Neutrophil (primary cell): ENCODE data around the gene CCBE1.
"Not testable (repeated sequence)": the region's sequence is repeated elsewhere in the genome, so short reads cannot be mapped to it uniquely, and the experiment has no call there.

ENCODE experiments used
- H3K27ac ChIP-seq: fragments of 200-600 bp; sonication (generic); 2 replicates; pipeline ENCODE4 v1.5.1; 2016; ENCODE audit warnings: mild to moderate bottlenecking, moderate library complexity
- H3K27me3 ChIP-seq: fragments of 200-600 bp; sonication (generic); 2 replicates; pipeline ENCODE4 v1.6.0; 2016; ENCODE audit warnings: mild to moderate bottlenecking
- H3K36me3 ChIP-seq: fragments of 200-600 bp; sonication (generic); 2 replicates; pipeline ENCODE4 v1.5.1; 2017
- H3K4me1 ChIP-seq, 2 experiments: fragments of 200-600 bp in 1 of 2; sonication (generic) in 1 of 2; 1 replicate in 1 of 2; 2 replicates in 1 of 2; pipeline versions ENCODE4 v1.5.1 to v1.6.1; 2013 to 2016; ENCODE audit warnings: low read depth in 1 of 2, low read length in 1 of 2, mild to moderate bottlenecking in 1 of 2, moderate library complexity in 1 of 2; ENCODE audit not compliant: control insufficient read depth in 1 of 2, insufficient read depth in 1 of 2
- H3K4me3 ChIP-seq, 2 experiments: fragments of 200-600 bp in 1 of 2; sonication (generic) in 1 of 2; 1 replicate in 1 of 2; 2 replicates in 1 of 2; pipeline ENCODE4 v1.5.1; 2013 to 2016; ENCODE audit warnings: low read depth in 1 of 2, low read length in 1 of 2, mild to moderate bottlenecking in 1 of 2, moderate library complexity in 1 of 2
- H3K9me3 ChIP-seq: fragments of 200-600 bp; sonication (generic); 2 replicates; pipeline ENCODE4 v1.5.1; 2016
- TF ChIP-seq, protein P1 (sequence below): fragments of 200-600 bp; sonication (generic); IDR thresholded peaks from 2 replicates; pipeline ENCODE4 v1.5.1; 2016; ENCODE audit warnings: antibody characterized with exemption

The CCBE1 gene

GRCh38 chr18:59655676-59656075, 41.5 kb downstream of the CCBE1 start:
- Histone ChIP-seq H3K27ac (no peak overlapping the region), H3K4me3 (no peak overlapping the region), H3K27me3 (peaks cover 9% of the 10 kb centered on the region), H3K4me1 (no peaks in the 10 kb centered on the region), H3K36me3 (no peaks in the 10 kb centered on the region), H3K9me3 (no peaks in the 10 kb centered on the region)
- TF ChIP-seq, protein P1, sequence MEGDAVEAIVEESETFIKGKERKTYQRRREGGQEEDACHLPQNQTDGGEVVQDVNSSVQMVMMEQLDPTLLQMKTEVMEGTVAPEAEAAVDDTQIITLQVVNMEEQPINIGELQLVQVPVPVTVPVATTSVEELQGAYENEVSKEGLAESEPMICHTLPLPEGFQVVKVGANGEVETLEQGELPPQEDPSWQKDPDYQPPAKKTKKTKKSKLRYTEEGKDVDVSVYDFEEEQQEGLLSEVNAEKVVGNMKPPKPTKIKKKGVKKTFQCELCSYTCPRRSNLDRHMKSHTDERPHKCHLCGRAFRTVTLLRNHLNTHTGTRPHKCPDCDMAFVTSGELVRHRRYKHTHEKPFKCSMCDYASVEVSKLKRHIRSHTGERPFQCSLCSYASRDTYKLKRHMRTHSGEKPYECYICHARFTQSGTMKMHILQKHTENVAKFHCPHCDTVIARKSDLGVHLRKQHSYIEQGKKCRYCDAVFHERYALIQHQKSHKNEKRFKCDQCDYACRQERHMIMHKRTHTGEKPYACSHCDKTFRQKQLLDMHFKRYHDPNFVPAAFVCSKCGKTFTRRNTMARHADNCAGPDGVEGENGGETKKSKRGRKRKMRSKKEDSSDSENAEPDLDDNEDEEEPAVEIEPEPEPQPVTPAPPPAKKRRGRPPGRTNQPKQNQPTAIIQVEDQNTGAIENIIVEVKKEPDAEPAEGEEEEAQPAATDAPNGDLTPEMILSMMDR, result no peak

GRCh38 chr18:59651071-59651470, 46.2 kb downstream of the CCBE1 start:
- Histone ChIP-seq H3K36me3 (no peaks in the 10 kb centered on the region), H3K27ac (no peak overlapping the region), H3K4me1 (no peaks in the 10 kb centered on the region), H3K4me3 (no peak overlapping the region), H3K9me3 (no peaks in the 10 kb centered on the region), H3K27me3 (no peaks in the 10 kb centered on the region)
- TF ChIP-seq, protein P1, result no peak

DNA sequence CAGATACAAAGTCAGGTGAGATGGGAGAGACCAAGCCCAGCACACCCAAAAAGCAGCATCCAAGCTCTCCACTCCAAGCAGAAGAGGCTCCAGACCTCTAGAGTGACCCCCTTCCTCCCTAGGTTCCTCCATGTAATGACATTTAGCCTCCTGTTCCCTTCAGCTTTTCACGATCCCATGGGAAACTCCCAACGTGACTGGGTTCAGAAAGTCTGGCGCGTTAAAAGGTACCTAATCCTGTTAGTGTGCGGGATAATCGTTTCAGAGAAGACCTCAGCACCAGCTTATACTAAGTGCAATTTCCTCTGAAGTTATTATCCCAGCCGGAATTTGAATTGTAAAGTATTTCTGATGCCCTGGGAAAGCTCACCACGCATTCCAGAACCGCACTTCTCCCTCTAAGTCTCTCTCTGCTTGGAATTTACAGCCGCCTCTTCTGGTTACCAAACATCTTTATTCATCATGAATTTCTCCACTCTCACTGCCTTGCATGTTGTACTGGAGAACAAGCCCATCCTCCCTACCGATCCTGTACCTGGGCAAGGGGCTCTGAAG, 46.9 kb downstream of the CCBE1 start:
- no peaks in the 10 kb centered on the region for H3K4me1 ChIP-seq
- H3K36me3 ChIP-seq, result no peaks in the 10 kb centered on the region
- H3K27me3 ChIP-seq, result no peaks in the 10 kb centered on the region
- H3K27ac ChIP-seq, result no peak overlapping the region
- no peak overlapping the region for H3K4me3 ChIP-seq
- TF ChIP-seq, protein P1, result no peak
- H3K9me3 ChIP-seq, result no peaks in the 10 kb centered on the region

- no peak overlapping the region for H3K27ac ChIP-seq
- no peaks in the 10 kb centered on the region for H3K27me3 ChIP-seq
- TF ChIP-seq, protein P1, result no peak
- no peaks in the 10 kb centered on the region for H3K36me3 ChIP-seq
- H3K4me1 ChIP-seq, result no peaks in the 10 kb centered on the region
- no peak overlapping the region for H3K4me3 ChIP-seq
- no peaks in the 10 kb centered on the region for H3K9me3 ChIP-seq
Measured at GRCh38 chr18:59649591-59649990, 47.6 kb downstream of the CCBE1 start.

DNA sequence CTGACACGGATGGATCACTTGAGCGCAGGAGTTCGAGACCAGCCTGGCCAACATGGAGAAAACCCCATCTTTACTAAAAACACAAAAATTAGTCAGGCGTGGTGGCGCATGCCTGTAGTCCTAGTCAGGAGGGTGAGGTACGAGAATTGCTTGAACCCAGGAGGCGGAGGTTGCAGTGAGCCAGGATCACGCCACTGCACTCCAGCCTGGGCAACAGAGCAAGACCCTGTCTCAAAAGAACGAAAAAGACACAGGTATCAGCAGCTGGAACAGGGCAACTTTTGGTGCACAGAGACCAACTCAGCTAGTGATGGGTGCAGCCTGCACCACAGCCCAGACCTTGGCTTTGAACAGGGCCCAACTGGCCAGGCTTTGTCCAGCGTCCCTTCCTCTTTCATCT, 48.8 kb downstream of the CCBE1 start:
- not testable (repeated sequence) for H3K36me3 ChIP-seq, H3K9me3 ChIP-seq, H3K27me3 ChIP-seq, H3K27ac ChIP-seq, H3K4me3 ChIP-seq, H3K4me1 ChIP-seq

DNA sequence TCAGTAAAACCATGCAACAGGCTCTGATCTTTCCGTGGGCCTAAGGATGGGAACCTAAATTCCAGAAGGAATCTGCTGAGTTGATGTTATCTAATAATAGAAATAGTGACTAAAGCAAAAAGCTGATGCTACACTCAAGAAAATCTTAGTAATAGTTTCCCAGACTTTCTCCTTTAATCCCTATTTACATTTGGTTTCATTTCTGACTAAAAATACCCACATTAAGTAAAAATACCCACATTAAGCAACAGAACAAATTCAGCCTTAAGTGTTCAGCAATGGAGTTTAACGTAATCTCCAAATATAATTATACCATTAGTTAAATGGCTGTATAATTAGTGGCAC, 50.3 kb downstream of the CCBE1 start:
- no peaks in the 10 kb centered on the region for H3K36me3 ChIP-seq
- no peak overlapping the region for H3K27ac ChIP-seq
- H3K4me1 ChIP-seq, result no peaks in the 10 kb centered on the region
- H3K27me3 ChIP-seq, result no peaks in the 10 kb centered on the region
- TF ChIP-seq, protein P1, result no peak
- no peaks in the 10 kb centered on the region for H3K9me3 ChIP-seq
- H3K4me3 ChIP-seq, result no peak overlapping the region
